CD8-positive, alpha-beta memory T cell (primary cell): Measurements from ENCODE around the gene NECTIN4. TPM values are rescaled to one million over a fixed set of nuclear protein-coding genes. Genes with fewer than 3 reads are reported as not detected.

Experiments used
- CTCF ChIA-PET: fragments of 350-600 bp; sonication (Branson Sonifier 250); formaldehyde crosslinking; loops from one replicate; lab custom pipeline; 2021; ENCODE audit warnings: antibody characterized with exemption; lab: Charles Lee
- POLR2A ChIA-PET: fragments of 350-600 bp; sonication (Branson Sonifier 250); formaldehyde crosslinking; loops from one replicate; lab custom pipeline; 2021; ENCODE audit warnings: antibody characterized with exemption; lab: Charles Lee
- DNase-seq, 5 donors: peaks; one replicate each; pipeline versions ENCODE4 v3.0.0 to v3.0.0-alpha.2; 2020 to 2022; ENCODE audit warnings: mixed read lengths in 1 of 5
- H3K27ac ChIP-seq: one replicate; pipeline ENCODE4 v1.7.0; 2013; ENCODE audit warnings: low read depth, mild to moderate bottlenecking, low read length, moderate library complexity
- H3K27me3 ChIP-seq: 2 replicates; pipeline ENCODE4 v1.7.0; 2013; ENCODE audit warnings: low read length, mild to moderate bottlenecking; ENCODE audit not compliant: insufficient read depth, poor library complexity, severe bottlenecking
- H3K36me3 ChIP-seq: 2 replicates; pipeline ENCODE4 v1.7.0; 2013; ENCODE audit warnings: mild to moderate bottlenecking, low read length, moderate library complexity; ENCODE audit not compliant: insufficient read depth
- H3K4me1 ChIP-seq: 2 replicates; pipeline ENCODE4 v1.7.0; 2013; ENCODE audit warnings: mild to moderate bottlenecking, low read length, moderate library complexity; ENCODE audit not compliant: insufficient read depth
- H3K4me3 ChIP-seq: 2 replicates; pipeline ENCODE4 v1.7.0; 2013; ENCODE audit warnings: mild to moderate bottlenecking, low read length
- H3K9me3 ChIP-seq: 2 replicates; pipeline ENCODE4 v1.7.0; 2013; ENCODE audit warnings: mild to moderate bottlenecking, low read length
- H3K27ac Mint-ChIP-seq, 8 donors: one replicate each; pipeline ENCODE4 v1.8.0; 2020 to 2021; ENCODE audit warnings: mixed read lengths in 8 of 8, mild to moderate bottlenecking in 6 of 8, inconsistent platforms in 3 of 8, moderate library complexity in 3 of 8
- H3K27me3 Mint-ChIP-seq, 2 donors: one replicate each; pipeline ENCODE4 v1.8.0; 2020 to 2021; ENCODE audit warnings: mixed read lengths in 2 of 2, mild to moderate bottlenecking in 1 of 2, moderate library complexity in 1 of 2
- H3K36me3 Mint-ChIP-seq, 3 donors: one replicate each; pipeline ENCODE4 v1.8.0; 2020 to 2021; ENCODE audit warnings: mixed read lengths in 3 of 3, inconsistent platforms in 1 of 3, mild to moderate bottlenecking in 1 of 3
- H3K4me1 Mint-ChIP-seq, 3 donors: one replicate each; pipeline ENCODE4 v1.8.0; 2020 to 2021; ENCODE audit warnings: mixed read lengths in 3 of 3, inconsistent platforms in 1 of 3, mild to moderate bottlenecking in 1 of 3
- H3K4me3 Mint-ChIP-seq, 7 donors: one replicate each; pipeline ENCODE4 v1.8.0; 2020 to 2021; ENCODE audit warnings: mixed read lengths in 7 of 7, mild to moderate bottlenecking in 6 of 7, moderate library complexity in 4 of 7, inconsistent platforms in 2 of 7
- H3K9me3 Mint-ChIP-seq, 5 donors: one replicate each; pipeline ENCODE4 v1.8.0; 2020 to 2022; ENCODE audit warnings: mixed read lengths in 5 of 5, mild to moderate bottlenecking in 3 of 5, moderate library complexity in 2 of 5, inconsistent platforms in 1 of 5
- polyA plus RNA-seq: library from polyadenylated mRNA; unstranded; fragments of 300-500 nt; fragmentation: Illumina TruSeq; gene quantifications from one replicate; pipeline ENCODE4 v1.2.3, GENCODE V29; 2021
- total RNA-seq, 2 experiments: library from RNA; stranded (reverse); gene quantifications; one replicate each; pipeline ENCODE4 v1.2.3, GENCODE V29; 2021

Gene NECTIN4
- total and polyA plus RNA-seq, 3 experiments from 2014 or later: 0.09 TPM; not detected in 1

- Mint-ChIP-seq H3K4me3 (peak overlapping the region in 1 of 7 donors; percentile 73), H3K27ac (peak overlapping the region in 2 of 8 donors; percentile 55 to 97), H3K36me3 (peaks cover 0 to 14% (median 2%) of the 10 kb centered on the region in 3 donors), H3K9me3 (peaks cover 0 to 4% (median 3%) of the 10 kb centered on the region in 5 donors), H3K4me1 (peaks cover 17 to 28% (median 19%) of the 10 kb centered on the region in 3 donors), H3K27me3 (peaks cover 0 to 19% of the 10 kb centered on the region in 2 donors)
- ChIA-PET POLR2A (interaction anchor here (0.6 to 4.2 kb wide), 2 partner anchors 26 to 65 kb away, joined by 6 to 31 read pairs; partner anchors contain the start of gene ARHGAP30), CTCF (interaction anchor here (1.4 to 7.8 kb wide), 3 partner anchors 25 to 56 kb away, joined by 4 to 128 read pairs (median 83); partner anchors contain the start of genes ARHGAP30 and TSTD1)
- no peaks in the 10 kb centered on the region for H3K36me3 ChIP-seq
- H3K27ac ChIP-seq: no peak overlapping the region
- H3K27me3 ChIP-seq: no peaks in the 10 kb centered on the region
- H3K4me3 ChIP-seq: no peak overlapping the region
- H3K4me1 ChIP-seq: peaks cover 8% of the 10 kb centered on the region
- DNase-seq: no peak
- no peaks in the 10 kb centered on the region for H3K9me3 ChIP-seq
Observed at GRCh38 chr1:161095230-161095629, 5.9 kb upstream of the NECTIN4 start.

- ChIA-PET POLR2A (interaction anchor here (0.6 kb wide), 1 partner anchor 64 kb away, joined by 6 read pairs; no protein-coding TSS in a partner anchor), CTCF (interaction anchor here (1.4 to 7.8 kb wide), 3 partner anchors 24 to 97 kb away, joined by 4 to 128 read pairs (median 5); partner anchors contain the start of gene ARHGAP30)
- Histone ChIP-seq H3K4me3 (no peak overlapping the region), H3K36me3 (no peaks in the 10 kb centered on the region), H3K4me1 (peaks cover 8% of the 10 kb centered on the region), H3K27me3 (no peaks in the 10 kb centered on the region), H3K9me3 (no peaks in the 10 kb centered on the region), H3K27ac (no peak overlapping the region)
- Mint-ChIP-seq H3K27me3 (peaks cover 0 to 19% of the 10 kb centered on the region in 2 donors), H3K27ac (peak overlapping the region in 2 of 8 donors; percentile 55 to 85), H3K9me3 (peaks cover 0 to 4% (median 3%) of the 10 kb centered on the region in 5 donors), H3K36me3 (peaks cover 0 to 6% (median 2%) of the 10 kb centered on the region in 3 donors), H3K4me1 (peaks cover 17 to 28% (median 19%) of the 10 kb centered on the region in 3 donors), H3K4me3 (no peak overlapping the region)
- no peak for DNase-seq
Observed at GRCh38 chr1:161094481-161094880, 5.1 kb upstream of the NECTIN4 start.

- POLR2A ChIA-PET: no interaction called here
- peaks cover 8% of the 10 kb centered on the region for H3K4me1 ChIP-seq
- Mint-ChIP-seq H3K36me3 (peaks cover 0 to 2% (median 1%) of the 10 kb centered on the region in 3 donors), H3K27me3 (peaks cover 0 to 14% of the 10 kb centered on the region in 2 donors), H3K4me1 (peaks cover 6 to 16% (median 8%) of the 10 kb centered on the region in 3 donors), H3K4me3 (no peak overlapping the region), H3K9me3 (peaks cover 0 to 2% (median 2%) of the 10 kb centered on the region in 5 donors), H3K27ac (no peak overlapping the region)
- DNase-seq: no peak
- H3K36me3 ChIP-seq: no peaks in the 10 kb centered on the region
- H3K27ac ChIP-seq: no peak overlapping the region
- no peak overlapping the region for H3K4me3 ChIP-seq
- CTCF ChIA-PET: interaction anchor here (0.9 to 7.8 kb wide), 2 partner anchors 22 to 73 kb away, joined by 3 to 128 read pairs; partner anchors contain the start of genes ARHGAP30 and PPOX
- no peaks in the 10 kb centered on the region for H3K9me3 ChIP-seq
- no peaks in the 10 kb centered on the region for H3K27me3 ChIP-seq
Observed at GRCh38 chr1:161092621-161093028, 3.3 kb upstream of the NECTIN4 start.

GRCh38 chr1:161091796-161092507 is 2.6 kb upstream of the NECTIN4 start:
- no peaks in the 10 kb centered on the region for H3K9me3 Mint-ChIP-seq
- POLR2A ChIA-PET: no interaction called here
- no peaks in the 10 kb centered on the region for H3K27me3 ChIP-seq

GRCh38 chr1:161091093-161091492 is 1.7 kb upstream of the NECTIN4 start:
- Mint-ChIP-seq H3K9me3 (no peaks in the 10 kb centered on the region), H3K27me3 (peaks cover 0 to 1% of the 10 kb centered on the region in 2 donors), H3K4me3 (no peak overlapping the region), H3K4me1 (peaks cover 0 to 2% (median 0%) of the 10 kb centered on the region in 3 donors), H3K36me3 (no peaks in the 10 kb centered on the region), H3K27ac (no peak overlapping the region)
- no peak for DNase-seq
- no peaks in the 10 kb centered on the region for H3K9me3 ChIP-seq
- POLR2A ChIA-PET: interaction anchor here (0.6 kb wide), 1 partner anchor 71 kb away, joined by 3 read pairs; no protein-coding TSS in a partner anchor
- CTCF ChIA-PET: no interaction called here
- no peaks in the 10 kb centered on the region for H3K27me3 ChIP-seq
- no peak overlapping the region for H3K4me3 ChIP-seq
- no peaks in the 10 kb centered on the region for H3K36me3 ChIP-seq
- no peak overlapping the region for H3K27ac ChIP-seq
- no peaks in the 10 kb centered on the region for H3K4me1 ChIP-seq

More at GRCh38 chr1:161091796-161092507, 2.6 kb upstream of the NECTIN4 start:
- peak overlapping the region in 1 of 8 donors; percentile 25 for H3K27ac Mint-ChIP-seq
- Histone ChIP-seq H3K4me3 (no peak overlapping the region), H3K27ac (no peak overlapping the region), H3K4me1 (peaks cover 2% of the 10 kb centered on the region), H3K9me3 (no peaks in the 10 kb centered on the region), H3K36me3 (no peaks in the 10 kb centered on the region)
- H3K4me3 Mint-ChIP-seq: no peak overlapping the region
- CTCF ChIA-PET: interaction anchor here (0.9 to 7.8 kb wide), 2 partner anchors 21 to 74 kb away, joined by 3 to 128 read pairs; partner anchors contain the start of genes ARHGAP30 and PPOX
- no peaks in the 10 kb centered on the region for H3K36me3 Mint-ChIP-seq
- no peak for DNase-seq
- peaks cover 0 to 9% (median 1%) of the 10 kb centered on the region in 3 donors for H3K4me1 Mint-ChIP-seq
- peaks cover 0 to 8% of the 10 kb centered on the region in 2 donors for H3K27me3 Mint-ChIP-seq

- Histone ChIP-seq H3K27me3 (no peaks in the 10 kb centered on the region), H3K4me3 (no peak overlapping the region), H3K4me1 (no peaks in the 10 kb centered on the region), H3K36me3 (no peaks in the 10 kb centered on the region), H3K9me3 (no peaks in the 10 kb centered on the region), H3K27ac (no peak overlapping the region)
- peak overlapping the region in 1 of 8 donors; percentile 51 for H3K27ac Mint-ChIP-seq
- H3K4me3 Mint-ChIP-seq: no peak overlapping the region
- peaks cover 0 to 2% (median 0%) of the 10 kb centered on the region in 3 donors for H3K4me1 Mint-ChIP-seq
- peaks cover 0 to 1% of the 10 kb centered on the region in 2 donors for H3K27me3 Mint-ChIP-seq
- peak in 1 of 5 donors; percentile 36 for DNase-seq
- ChIA-PET CTCF (no interaction called here), POLR2A (interaction anchor here (0.5 to 0.6 kb wide), 2 partner anchors 51 to 71 kb away, joined by 3 read pairs; no protein-coding TSS in a partner anchor)
- H3K9me3 Mint-ChIP-seq: no peaks in the 10 kb centered on the region
- H3K36me3 Mint-ChIP-seq: no peaks in the 10 kb centered on the region
Observed at GRCh38 chr1:161090617-161091016, 1.3 kb upstream of the NECTIN4 start.

- Mint-ChIP-seq H3K27me3 (peaks cover 0 to 1% of the 10 kb centered on the region in 2 donors), H3K4me3 (no peak overlapping the region), H3K4me1 (peaks cover 0 to 2% (median 0%) of the 10 kb centered on the region in 3 donors), H3K27ac (no peak overlapping the region), H3K36me3 (no peaks in the 10 kb centered on the region), H3K9me3 (no peaks in the 10 kb centered on the region)
- Histone ChIP-seq H3K4me1 (no peaks in the 10 kb centered on the region), H3K4me3 (no peak overlapping the region), H3K36me3 (no peaks in the 10 kb centered on the region), H3K9me3 (no peaks in the 10 kb centered on the region), H3K27ac (no peak overlapping the region), H3K27me3 (no peaks in the 10 kb centered on the region)
- POLR2A ChIA-PET: interaction anchor here (0.5 kb wide), 1 partner anchor 51 kb away, joined by 3 read pairs; no protein-coding TSS in a partner anchor
- CTCF ChIA-PET: interaction anchor here (1.7 kb wide), 1 partner anchor 93 kb away, joined by 4 read pairs; no protein-coding TSS in a partner anchor
- DNase-seq: no peak
Observed at GRCh38 chr1:161089938-161090337, 580 bp upstream of the NECTIN4 start.
